Endodermal cell (in vitro differentiated cells): ENCODE data around the gene KDM5B. TPM values are rescaled to one million over a fixed set of nuclear protein-coding genes. Genes with fewer than 3 reads are reported as not detected.

Experiments
- DNase-seq: peaks from one replicate; pipeline ENCODE4 v3.0.0-alpha.2; 2017
- H3K27ac ChIP-seq: 2 replicates; pipeline ENCODE4 v1.5.1; 2013; ENCODE audit warnings: mild to moderate bottlenecking, low read depth, low read length, moderate library complexity
- H3K27me3 ChIP-seq: 2 replicates; pipeline ENCODE4 v1.6.1; 2013; ENCODE audit warnings: mild to moderate bottlenecking, low read length, moderate library complexity; ENCODE audit not compliant: insufficient read depth, control insufficient read depth, poor library complexity, severe bottlenecking
- H3K36me3 ChIP-seq: 2 replicates; pipeline ENCODE4 v1.7.0; 2013; ENCODE audit warnings: mild to moderate bottlenecking, low read length, moderate library complexity; ENCODE audit not compliant: control insufficient read depth, insufficient read depth
- H3K4me1 ChIP-seq: one replicate; pipeline ENCODE4 v1.7.0; 2013; ENCODE audit warnings: low read length; ENCODE audit not compliant: control insufficient read depth, insufficient read depth
- H3K4me3 ChIP-seq: 2 replicates; pipeline ENCODE4 v1.5.1; 2013; ENCODE audit warnings: mild to moderate bottlenecking, low read length, moderate library complexity
- H3K9ac ChIP-seq: 2 replicates; pipeline ENCODE4 v1.6.1; 2013; ENCODE audit warnings: mild to moderate bottlenecking, low read length, moderate library complexity; ENCODE audit not compliant: poor library complexity, severe bottlenecking; ENCODE audit errors: extremely low read depth
- H3K9me3 ChIP-seq: 2 replicates; pipeline ENCODE4 v1.6.1; 2013; ENCODE audit warnings: mild to moderate bottlenecking, low read length, moderate library complexity; ENCODE audit not compliant: control insufficient read depth
- H3K27ac Mint-ChIP-seq: 2 replicates; pipeline ENCODE4 v1.8.0; 2020; ENCODE audit warnings: mixed read lengths
- H3K27me3 Mint-ChIP-seq: 2 replicates; pipeline ENCODE4 v1.8.0; 2021; ENCODE audit warnings: mild to moderate bottlenecking, mixed read lengths; ENCODE audit not compliant: insufficient read depth
- H3K36me3 Mint-ChIP-seq: 2 replicates; pipeline ENCODE4 v1.8.0; 2020; ENCODE audit warnings: low read depth, mixed read lengths
- H3K4me1 Mint-ChIP-seq: 2 replicates; pipeline ENCODE4 v1.8.0; 2020; ENCODE audit warnings: mixed read lengths
- H3K4me3 Mint-ChIP-seq: 2 replicates; pipeline ENCODE4 v1.8.0; 2020; ENCODE audit warnings: mild to moderate bottlenecking, moderate library complexity, mixed read lengths
- H3K9me3 Mint-ChIP-seq: 2 replicates; pipeline ENCODE4 v1.8.0; 2020; ENCODE audit warnings: mild to moderate bottlenecking, mixed read lengths
- CTCF ChIP-seq: fragments of 200-600 bp; sonication (generic); conservative IDR thresholded peaks from 2 replicates; pipeline ENCODE4 v1.5.0; 2021; ENCODE audit warnings: antibody characterized with exemption, mild to moderate bottlenecking
- WGBS, 2 experiments: methylation state at CpG; one replicate each; pipeline versions ENCODE4 v1.1.5 to v1.1.7; 2013; ENCODE audit warnings: missing lambda C conversion rate in 2 of 2, mixed read lengths in 1 of 2; ENCODE audit not compliant: insufficient coverage in 1 of 2, insufficient read length in 1 of 2; 5-methylcytosine and 5-hydroxymethylcytosine counted together
- total RNA-seq, 2 donors: library from RNA; stranded (reverse); fragmentation: NEBNext Ultra II Directional in 1 of 2; extraction: Animal tissue kit (Norgen Biotek cat#: 25700) in 1 of 2; gene quantifications; 2 replicates in 1 of 2; 3 replicates in 1 of 2; pipeline ENCODE4 v1.2.1, GENCODE V29; 2021

The KDM5B gene
- total RNA-seq, 2 donors from 2014 or later = 207 to 219 TPM

GRCh38 chr1:202754293-202754692, 53.9 kb downstream of the KDM5B start:
- Histone ChIP-seq H3K27me3 (no peaks in the 10 kb centered on the region), H3K36me3 (peaks cover 98% of the 10 kb centered on the region), H3K9ac (no peak overlapping the region), H3K9me3 (no peaks in the 10 kb centered on the region), H3K27ac (no peak overlapping the region), H3K4me1 (no peaks in the 10 kb centered on the region), H3K4me3 (no peak overlapping the region)
- H3K36me3 Mint-ChIP-seq = peaks cover 87% of the 10 kb centered on the region
- no peak overlapping the region for H3K27ac Mint-ChIP-seq
- no peaks in the 10 kb centered on the region for H3K4me1 Mint-ChIP-seq
- 91% methylated on average over 2 of the region's 2 CpGs; no CpG with 5 or more reads in 1 of the 2 experiments for WGBS, 2 experiments
- H3K9me3 Mint-ChIP-seq = no peaks in the 10 kb centered on the region
- TF ChIP-seq CTCF = no peak
- DNase-seq = no peak
- no peak overlapping the region for H3K4me3 Mint-ChIP-seq
- H3K27me3 Mint-ChIP-seq = no peaks in the 10 kb centered on the region

GRCh38 chr1:202752774-202753173, 55.4 kb downstream of the KDM5B start:
- Histone ChIP-seq H3K4me3 (no peak overlapping the region), H3K4me1 (no peaks in the 10 kb centered on the region), H3K9ac (no peak overlapping the region), H3K36me3 (peaks cover 98% of the 10 kb centered on the region), H3K9me3 (no peaks in the 10 kb centered on the region), H3K27me3 (no peaks in the 10 kb centered on the region), H3K27ac (no peak overlapping the region)
- WGBS, 2 experiments = 64 to 94% methylated on average over 2 to 3 of the region's 3 CpGs
- Mint-ChIP-seq H3K27ac (no peak overlapping the region), H3K9me3 (no peaks in the 10 kb centered on the region), H3K27me3 (no peaks in the 10 kb centered on the region), H3K36me3 (peaks cover 89% of the 10 kb centered on the region), H3K4me3 (no peak overlapping the region), H3K4me1 (no peaks in the 10 kb centered on the region)
- TF ChIP-seq CTCF = no peak
- DNase-seq = no peak

- peaks cover 98% of the 10 kb centered on the region for H3K36me3 ChIP-seq
- 100% methylated on average over 1 of the region's 1 CpG; no CpG with 5 or more reads in 1 of the 2 experiments for whole genome bisulfite sequencing, 2 experiments
- no peaks in the 10 kb centered on the region for H3K4me1 ChIP-seq
- no peak overlapping the region for H3K27ac Mint-ChIP-seq
- H3K27me3 ChIP-seq = no peaks in the 10 kb centered on the region
- H3K9ac ChIP-seq = no peak overlapping the region
- no peak for DNase-seq
- peaks cover 87% of the 10 kb centered on the region for H3K36me3 Mint-ChIP-seq
- H3K4me3 Mint-ChIP-seq = no peak overlapping the region
- no peak for TF ChIP-seq CTCF
- no peaks in the 10 kb centered on the region for H3K4me1 Mint-ChIP-seq
- peaks cover 3% of the 10 kb centered on the region for H3K9me3 ChIP-seq
- no peak overlapping the region for H3K27ac ChIP-seq
- H3K27me3 Mint-ChIP-seq = no peaks in the 10 kb centered on the region
- no peak overlapping the region for H3K4me3 ChIP-seq
- no peaks in the 10 kb centered on the region for H3K9me3 Mint-ChIP-seq
Observed at GRCh38 chr1:202750761-202751160, 57.5 kb downstream of the KDM5B start.
